ENCODE results near the gene PELI2. TPM values are rescaled to one million over a fixed set of nuclear protein-coding genes. Genes with fewer than 3 reads are reported as not detected.

Gene PELI2
- total and polyA plus RNA-seq, 2 of the 4 experiments (the other 2 are of a cell fraction): 6.0 to 36.7 TPM

- POLR2A ChIA-PET (ENCODE audit: unreplicated experiment): interaction anchor here (0.5 kb wide), 1 partner anchor 816 kb away, joined by 3 read pairs; no protein-coding TSS in a partner anchor
- Histone ChIP-seq H3K36me3 (ENCODE audit: control insufficient read depth, insufficient read depth, low read length) (no peaks in the 10 kb centered on the region), H3K14ac (replicated peaks; ENCODE audit: low read depth, low read length) (peak overlapping the region; percentile 84), H3K27ac (ENCODE audit: insufficient read depth, low read length) (peak overlapping the region; percentile 97), H3K79me1 (ENCODE audit: low read depth in 1 of 2, low read length in 2 of 2) (peaks cover 20 to 39% of the 10 kb centered on the region in 2 experiments), H2BK120ac (ENCODE audit: low read depth, low read length) (peak overlapping the region; percentile 96), H2AFZ (replicated peaks; ENCODE audit: low read length, poor library complexity) (no peak overlapping the region), H4K5ac (ENCODE audit: low read depth, low read length) (peak overlapping the region; percentile 98), H3K4me2 (ENCODE audit: low read depth, low read length) (peak overlapping the region; percentile 90), H2BK20ac (ENCODE audit: low read depth, low read length) (peak overlapping the region; percentile 96), H2AK9ac (replicated peaks; ENCODE audit: low read depth, low read length, poor library complexity) (no peak overlapping the region), H3K56ac (ENCODE audit: extremely low read depth, insufficient read depth, low read length) (peak overlapping the region; percentile 92), H4K8ac (ENCODE audit: low read depth in 2 of 2, low read length in 2 of 2) (peak overlapping the region; percentile 68 to 94), H3K23ac (ENCODE audit: low read depth, low read length) (peak overlapping the region; percentile 70), H3K9ac (ENCODE audit: low read depth, low read length) (peak overlapping the region; percentile 62; the same call in 1 of the 2 replicates), H3K9me3 (ENCODE audit: control insufficient read depth, insufficient read depth, low read length) (no peaks in the 10 kb centered on the region), H4K20me1 (ENCODE audit: insufficient read depth, low read length) (no peaks in the 10 kb centered on the region), H2BK5ac (ENCODE audit: low read depth, low read length, poor library complexity, severe bottlenecking) (peak overlapping the region; percentile 97), H4K91ac (ENCODE audit: insufficient read depth, low read depth, low read length) (peak overlapping the region; percentile 87), H3K18ac (ENCODE audit: low read depth, low read length) (peak overlapping the region; percentile 99), H3K4me3 (ENCODE audit: insufficient read depth, low read depth, low read length) (no peak overlapping the region), H3K4me1 (ENCODE audit: control insufficient read depth, insufficient read depth, low read length) (peaks cover 16% of the 10 kb centered on the region), H2BK15ac (ENCODE audit: low read depth, low read length) (peak overlapping the region; percentile 98), H3K4ac (ENCODE audit: low read depth, low read length) (peak overlapping the region; percentile 68), H3K9me1 (ENCODE audit: insufficient read depth, low read length) (peaks cover 7% of the 10 kb centered on the region), H2AK5ac (ENCODE audit: low read depth, low read length) (peak overlapping the region; percentile 98), H3K27me3 (ENCODE audit: control insufficient read depth, insufficient read depth, low read length) (no peaks in the 10 kb centered on the region)
- WGBS, 2 experiments (ENCODE audit: extremely low coverage in 2 of 2, insufficient read length in 1 of 2): no CpG with 5 or more reads among the region's 7 CpGs
- ATAC-seq (ENCODE audit: low read depth) (peak; percentile 13; the same call in 1 of the 2 replicates), DNase-seq (peak; percentile 35)
- BruUV-seq (replicated peaks): no TSS peak
- dilution Hi-C loops (cut with HindIII; ENCODE audit: low sequenced_read_pairs, unreplicated experiment): no loop called here
- in situ Hi-C loops (cut with MboI; ENCODE audit: low sequenced_read_pairs): no loop called here
- CTCF ChIA-PET: interaction anchor here (0.5 kb wide), 1 partner anchor 183 kb away, joined by 3 read pairs; no protein-coding TSS in a partner anchor
- intact Hi-C loops (cut with micrococcal nuclease): loop anchor here (1.0 to 10.0 kb wide), 3 partner anchors 78 to 225 kb away; no protein-coding TSS in a partner anchor
- TF ChIP-seq NFE2L2 (IDR thresholded peaks at IDR 0.05; ENCODE audit: low read depth, low read length) (no peak), RAD21 (IDR thresholded peaks at IDR 0.05; ENCODE audit: low read length) (no peak), MAFK (IDR thresholded peaks at IDR 0.05; ENCODE audit: low read depth, low read length) (peak; percentile 42; the same call in 1 of the 2 replicates)
Measured at GRCh38 chr14:56199982-56200577, 81.9 kb downstream of the PELI2 start.
